ENCODE results near the gene STK40.

DNA sequence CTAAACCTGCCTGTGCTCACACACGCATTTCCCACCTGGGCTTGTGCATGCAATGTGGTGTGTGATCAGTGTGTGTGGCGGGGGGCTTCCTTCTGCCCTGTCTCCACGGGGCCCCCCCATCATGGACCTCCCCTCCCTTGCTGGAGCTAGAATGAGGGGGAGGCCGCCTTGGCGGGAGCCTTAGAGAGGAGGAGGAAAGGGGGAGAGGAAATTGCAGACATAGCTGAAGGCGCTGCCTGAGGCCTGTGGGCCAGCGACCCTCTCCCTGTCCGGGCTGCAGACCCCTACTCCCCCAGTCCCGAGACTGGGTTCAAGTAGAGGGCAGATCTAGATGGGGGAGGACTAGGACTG, 61.4 kb downstream of the STK40 start:
- TF ChIP-seq, protein P1, sequence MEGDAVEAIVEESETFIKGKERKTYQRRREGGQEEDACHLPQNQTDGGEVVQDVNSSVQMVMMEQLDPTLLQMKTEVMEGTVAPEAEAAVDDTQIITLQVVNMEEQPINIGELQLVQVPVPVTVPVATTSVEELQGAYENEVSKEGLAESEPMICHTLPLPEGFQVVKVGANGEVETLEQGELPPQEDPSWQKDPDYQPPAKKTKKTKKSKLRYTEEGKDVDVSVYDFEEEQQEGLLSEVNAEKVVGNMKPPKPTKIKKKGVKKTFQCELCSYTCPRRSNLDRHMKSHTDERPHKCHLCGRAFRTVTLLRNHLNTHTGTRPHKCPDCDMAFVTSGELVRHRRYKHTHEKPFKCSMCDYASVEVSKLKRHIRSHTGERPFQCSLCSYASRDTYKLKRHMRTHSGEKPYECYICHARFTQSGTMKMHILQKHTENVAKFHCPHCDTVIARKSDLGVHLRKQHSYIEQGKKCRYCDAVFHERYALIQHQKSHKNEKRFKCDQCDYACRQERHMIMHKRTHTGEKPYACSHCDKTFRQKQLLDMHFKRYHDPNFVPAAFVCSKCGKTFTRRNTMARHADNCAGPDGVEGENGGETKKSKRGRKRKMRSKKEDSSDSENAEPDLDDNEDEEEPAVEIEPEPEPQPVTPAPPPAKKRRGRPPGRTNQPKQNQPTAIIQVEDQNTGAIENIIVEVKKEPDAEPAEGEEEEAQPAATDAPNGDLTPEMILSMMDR (IDR thresholded peaks at IDR 0.05 in 4 of 5, conservative IDR thresholded peaks at IDR 0.05 in 1 of 5) = no peak
- no peak for TF ChIP-seq POLR2A (IDR thresholded peaks at IDR 0.05)
